Upper lobe of left lung (tissue), 6 donors: ENCODE results near the gene RGS4. TPM values are rescaled to one million over a fixed set of nuclear protein-coding genes. Genes with fewer than 3 reads are reported as not detected.
"Not testable (repeated sequence)": the region's sequence is repeated elsewhere in the genome, so short reads cannot be mapped to it uniquely, and the experiment has no call there.

Source experiments
- ATAC-seq, 2 donors: fragments of 200-7000 bp; cut with Tn5 transposase; one replicate each; pipeline ENCODE4 v1.9.1; 2022; ENCODE audit warnings: mild to moderate bottlenecking in 2 of 2, moderate library complexity in 2 of 2; ENCODE audit not compliant: low FRiP score in 2 of 2
- DNase-seq, 2 donors: peaks; one replicate each; pipeline ENCODE4 v3.0.0-alpha.2; 2019 to 2020
- H3K27ac ChIP-seq, 4 donors: fragments of 200-600 bp; sonication (generic); one replicate each; pipeline ENCODE4 v1.5.1; 2016 to 2019
- H3K27me3 ChIP-seq, 4 donors: fragments of 200-600 bp; sonication (generic); one replicate each; pipeline ENCODE4 v1.5.1; 2017 to 2019
- H3K36me3 ChIP-seq, 4 donors: fragments of 200-600 bp; sonication (generic); one replicate each; pipeline ENCODE4 v1.5.1; 2016 to 2019
- H3K4me1 ChIP-seq, 4 donors: fragments of 200-600 bp; sonication (generic); one replicate each; pipeline ENCODE4 v1.5.1; 2018 to 2019
- H3K4me3 ChIP-seq, 4 donors: fragments of 200-600 bp; sonication (generic); one replicate each; pipeline ENCODE4 v1.5.1; 2017 to 2019; ENCODE audit warnings: mild to moderate bottlenecking in 2 of 4, moderate library complexity in 1 of 4
- H3K9me3 ChIP-seq, 4 donors: fragments of 200-600 bp; sonication (generic); one replicate each; pipeline ENCODE4 v1.5.1; 2018 to 2019
- CTCF ChIP-seq, 6 experiments: fragments of 450-650 bp in 4 of 6; fragments of 200-600 bp in 2 of 6; sonication (generic) in 2 of 6; IDR thresholded peaks; one replicate each; pipeline ENCODE4 v1.5.1; 2016 to 2019; ENCODE audit warnings: antibody characterized with exemption in 6 of 6
- EP300 ChIP-seq, 4 donors: sonication (generic); formaldehyde crosslinking; IDR thresholded peaks; one replicate each; pipeline ENCODE4 v1.5.1; 2017; ENCODE audit warnings: antibody characterized with exemption in 4 of 4, control low read depth in 2 of 4
- POLR2A ChIP-seq, 4 donors: fragments of 450-650 bp; IDR thresholded peaks; one replicate each; pipeline ENCODE4 v1.5.1; 2016 to 2017; ENCODE audit warnings: antibody characterized with exemption in 4 of 4, mild to moderate bottlenecking in 2 of 4
- POLR2AphosphoS5 ChIP-seq, 2 donors: sonication (generic); formaldehyde crosslinking; IDR thresholded peaks; one replicate each; pipeline ENCODE4 v1.5.1; 2017; ENCODE audit warnings: antibody characterized with exemption in 2 of 2
- WGBS, 2 donors: methylation state at CpG; one replicate each; pipeline ENCODE4 v1.1.5; 2017 to 2018; 5-methylcytosine and 5-hydroxymethylcytosine counted together
- total RNA-seq, 6 donors: library from RNA; depleted of rRNA in 4 of 6; stranded (reverse); fragments of >200 nt in 4 of 6; gene quantifications; one replicate each; pipeline versions ENCODE4 v1.1.0 to v1.2.1, GENCODE V29; 2016 to 2021
- donor health status: DM: no; HTN: no; CAD: no; lungs with moderate emphysema.
- donor health status: DM: no; HTN: yes; CAD: no; lungs with severe emphysema.

RGS4 gene
- total RNA-seq, 6 donors from 2014 or later: 0.30 to 2.2 (median 0.93) TPM; not detected in 2

GRCh38 chr1:163085041-163085903 lies 16.1 kb downstream of the RGS4 start:
- Histone ChIP-seq H3K27ac (peak overlapping the region in 1 of 4 donors; percentile 40), H3K4me1 (peaks cover 0 to 11% (median 4%) of the 10 kb centered on the region in 4 donors), H3K4me3 (no peak overlapping the region), H3K36me3 (no peaks in the 10 kb centered on the region), H3K9me3 (no peaks in the 10 kb centered on the region), H3K27me3 (no peaks in the 10 kb centered on the region)
- TF ChIP-seq POLR2AphosphoS5 (IDR thresholded peaks at IDR 0.05): no peak
- TF ChIP-seq EP300 (IDR thresholded peaks at IDR 0.05): no peak
- no peak for TF ChIP-seq POLR2A (IDR thresholded peaks at IDR 0.05)
- no peak for TF ChIP-seq CTCF (IDR thresholded peaks at IDR 0.05)
- DNase-seq (no peak), ATAC-seq (no peak)
- 74 to 79% methylated on average over 4 of the region's 4 CpGs for WGBS, 2 donors

- H3K9me3 ChIP-seq: no peaks in the 10 kb centered on the region
- no peak overlapping the region for H3K4me3 ChIP-seq
- no peaks in the 10 kb centered on the region for H3K27me3 ChIP-seq
- peaks cover 0 to 11% (median 4%) of the 10 kb centered on the region in 4 donors for H3K4me1 ChIP-seq
- TF ChIP-seq EP300 (IDR thresholded peaks at IDR 0.05) (no peak), CTCF (IDR thresholded peaks at IDR 0.05) (no peak), POLR2AphosphoS5 (IDR thresholded peaks at IDR 0.05) (no peak), POLR2A (IDR thresholded peaks at IDR 0.05) (no peak)
- DNase-seq (no peak), ATAC-seq (no peak)
- H3K27ac ChIP-seq: peak overlapping the region in 1 of 4 donors; percentile 45
- H3K36me3 ChIP-seq: no peaks in the 10 kb centered on the region
- WGBS, 2 donors: 61 to 62% methylated on average over 2 of the region's 2 CpGs
These were observed 16.7 kb downstream of the RGS4 start for GRCh38 chr1:163085904-163086268.

GRCh38 chr1:163089117-163089516 lies 20.0 kb downstream of the RGS4 start:
- not testable (repeated sequence) for H3K4me3 ChIP-seq, H3K27me3 ChIP-seq, ATAC-seq, DNase-seq, H3K4me1 ChIP-seq, H3K27ac ChIP-seq, H3K36me3 ChIP-seq, H3K9me3 ChIP-seq
- 81 to 83% methylated on average over 4 of the region's 4 CpGs for WGBS, 2 donors

GRCh38 chr1:163090321-163090945 lies 21.3 kb downstream of the RGS4 start:
- no peak overlapping the region for H3K4me3 ChIP-seq
- H3K4me1 ChIP-seq: peaks cover 0 to 4% (median 1%) of the 10 kb centered on the region in 4 donors
- DNase-seq (no peak), ATAC-seq (no peak)
- 89 to 92% methylated on average over 3 of the region's 3 CpGs for WGBS, 2 donors
- no peak overlapping the region for H3K27ac ChIP-seq
- no peaks in the 10 kb centered on the region for H3K36me3 ChIP-seq
- H3K9me3 ChIP-seq: no peaks in the 10 kb centered on the region
- H3K27me3 ChIP-seq: no peaks in the 10 kb centered on the region
- no peak for TF ChIP-seq EP300 (IDR thresholded peaks at IDR 0.05)
- TF ChIP-seq CTCF (IDR thresholded peaks at IDR 0.05): no peak
- no peak for TF ChIP-seq POLR2A (IDR thresholded peaks at IDR 0.05)
- TF ChIP-seq POLR2AphosphoS5 (IDR thresholded peaks at IDR 0.05): no peak

- whole genome bisulfite sequencing, 2 donors: 66 to 73% methylated on average over 4 of the region's 4 CpGs
- no peaks in the 10 kb centered on the region for H3K9me3 ChIP-seq
- no peak overlapping the region for H3K27ac ChIP-seq
- no peaks in the 10 kb centered on the region for H3K4me1 ChIP-seq
- no peak overlapping the region for H3K4me3 ChIP-seq
- H3K27me3 ChIP-seq: no peaks in the 10 kb centered on the region
- no peak for ATAC-seq
- no peak for TF ChIP-seq POLR2AphosphoS5 (IDR thresholded peaks at IDR 0.05)
- no peak for TF ChIP-seq CTCF (IDR thresholded peaks at IDR 0.05)
- TF ChIP-seq EP300 (IDR thresholded peaks at IDR 0.05): no peak
- no peak for TF ChIP-seq POLR2A (IDR thresholded peaks at IDR 0.05)
- DNase-seq: no peak
- no peaks in the 10 kb centered on the region for H3K36me3 ChIP-seq
These were observed 24.0 kb downstream of the RGS4 start for GRCh38 chr1:163093169-163093568.
